GM19025 (cell line): ENCODE measurements around the gene XPO4.
"Not testable (repeated sequence)": the region's sequence is repeated elsewhere in the genome, so short reads cannot be mapped to it uniquely, and the experiment has no call there.

Source experiments
- ATAC-seq: cut with Tn5 transposase; IDR thresholded peaks from one replicate; pipeline ENCODE4 v1.9.1; 2021; ENCODE audit warnings: mild to moderate bottlenecking, low read depth, moderate library complexity; ENCODE audit not compliant: unreplicated experiment

Gene XPO4

GRCh38 chr13:20891768-20892167, 10.8 kb downstream of the XPO4 start:
- ATAC-seq, result no peak

- no peak for ATAC-seq
Observed at GRCh38 chr13:20891034-20891433, 11.5 kb downstream of the XPO4 start.

- ATAC-seq, result not testable (repeated sequence)
Observed at GRCh38 chr13:20890540-20890939, 12.0 kb downstream of the XPO4 start.

GRCh38 chr13:20882206-20882605, 20.3 kb downstream of the XPO4 start:
- no peak for ATAC-seq

GRCh38 chr13:20877902-20878301, 24.6 kb downstream of the XPO4 start:
- ATAC-seq, result no peak

GRCh38 chr13:20876802-20877201, 25.7 kb downstream of the XPO4 start:
- ATAC-seq, result not testable (repeated sequence)

GRCh38 chr13:20874439-20874838, 28.1 kb downstream of the XPO4 start:
- ATAC-seq, result not testable (repeated sequence)

- ATAC-seq, result no peak
Observed at GRCh38 chr13:20873348-20873747, 29.2 kb downstream of the XPO4 start.

GRCh38 chr13:20870829-20871228, 31.7 kb downstream of the XPO4 start:
- ATAC-seq, result no peak

- ATAC-seq, result no peak
Observed at GRCh38 chr13:20869540-20869939, 33.0 kb downstream of the XPO4 start.

GRCh38 chr13:20867408-20867807, 35.1 kb downstream of the XPO4 start:
- no peak for ATAC-seq

GRCh38 chr13:20861666-20862065, 40.9 kb downstream of the XPO4 start:
- ATAC-seq, result not testable (repeated sequence)

GRCh38 chr13:20860844-20861243, 41.7 kb downstream of the XPO4 start:
- ATAC-seq, result no peak

GRCh38 chr13:20856650-20857049, 45.9 kb downstream of the XPO4 start:
- ATAC-seq, result no peak

GRCh38 chr13:20851844-20852402, 50.6 kb downstream of the XPO4 start:
- no peak for ATAC-seq

- ATAC-seq, result no peak
Observed at GRCh38 chr13:20848944-20849343, 53.6 kb downstream of the XPO4 start.

- ATAC-seq, result no peak
Observed at GRCh38 chr13:20848203-20848602, 54.3 kb downstream of the XPO4 start.

GRCh38 chr13:20847296-20847695, 55.2 kb downstream of the XPO4 start:
- no peak for ATAC-seq

GRCh38 chr13:20843166-20843565, 59.4 kb downstream of the XPO4 start:
- no peak for ATAC-seq

- no peak for ATAC-seq
Observed at GRCh38 chr13:20840568-20840967, 62.0 kb downstream of the XPO4 start.

- no peak for ATAC-seq
Observed at GRCh38 chr13:20833900-20834679, 68.5 kb downstream of the XPO4 start.

- no peak for ATAC-seq
Observed at GRCh38 chr13:20832861-20833260, 69.7 kb downstream of the XPO4 start.
